Stimulated activated CD8-positive, alpha-beta memory T cell treated with anti-CD3 and anti-CD28 coated beads, Interleukin-7, amount 100 ng/mL, for 4 hours (primary cell): Measurements from ENCODE around the gene RPA1.

Source experiments
- DNase-seq, 2 donors: peaks; one replicate each; pipeline ENCODE4 v3.0.0-alpha.2; 2020; ENCODE audit warnings: low read depth in 2 of 2

RPA1 gene

GRCh38 chr17:1908699-1909309 lies 79.0 kb downstream of the RPA1 start:
- no peak for DNase-seq

- DNase-seq, result no peak
Measured at GRCh38 chr17:1909985-1910384, 80.2 kb downstream of the RPA1 start.

DNA sequence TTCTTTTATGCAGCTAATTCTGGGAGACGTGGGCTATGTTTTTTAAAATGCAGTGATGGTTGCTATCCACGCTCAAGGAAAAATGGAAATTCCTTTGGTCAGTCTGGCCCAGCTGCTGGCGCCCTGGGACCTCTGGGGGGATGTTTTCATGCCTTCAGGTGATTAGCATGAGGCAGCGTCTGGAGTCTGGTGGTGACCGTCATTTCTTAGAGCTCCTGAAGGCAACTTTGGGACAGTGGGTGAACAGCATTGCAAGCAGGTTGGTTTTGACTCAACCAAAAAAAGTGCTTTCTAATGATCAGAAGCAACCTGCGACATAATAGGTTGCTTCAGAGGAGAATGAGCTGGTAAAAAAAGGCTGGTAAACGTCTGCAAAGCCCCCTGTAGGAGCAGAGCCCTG lies 82.3 kb downstream of the RPA1 start:
- no peak for DNase-seq

GRCh38 chr17:1913702-1914101 lies 83.9 kb downstream of the RPA1 start:
- DNase-seq, result no peak

- DNase-seq, result no peak
Measured at GRCh38 chr17:1914661-1915083, 84.9 kb downstream of the RPA1 start.

DNA sequence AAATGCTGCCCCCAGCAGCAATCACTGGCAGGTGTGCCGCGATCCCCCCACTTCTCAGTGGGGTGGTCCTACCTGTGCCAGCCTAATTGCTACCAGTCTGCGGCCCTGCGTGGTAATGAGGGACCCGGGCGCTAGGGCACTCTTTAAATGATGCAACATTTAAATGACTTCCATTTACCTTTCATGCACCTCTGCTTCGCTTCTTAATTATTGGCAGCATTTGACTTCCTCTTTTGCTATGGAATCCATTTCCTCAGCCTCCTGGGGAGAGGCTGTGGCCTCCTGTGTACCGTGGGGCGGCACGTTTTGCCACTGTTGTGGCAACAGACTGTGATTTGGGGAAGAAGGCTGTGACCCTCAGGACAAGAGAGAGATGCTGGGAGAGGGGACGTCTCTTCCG lies 86.1 kb downstream of the RPA1 start:
- no peak for DNase-seq

- no peak for DNase-seq
Measured at GRCh38 chr17:1916316-1916715, 86.5 kb downstream of the RPA1 start.

GRCh38 chr17:1916963-1917715 lies 87.3 kb downstream of the RPA1 start:
- DNase-seq, result no peak

DNA sequence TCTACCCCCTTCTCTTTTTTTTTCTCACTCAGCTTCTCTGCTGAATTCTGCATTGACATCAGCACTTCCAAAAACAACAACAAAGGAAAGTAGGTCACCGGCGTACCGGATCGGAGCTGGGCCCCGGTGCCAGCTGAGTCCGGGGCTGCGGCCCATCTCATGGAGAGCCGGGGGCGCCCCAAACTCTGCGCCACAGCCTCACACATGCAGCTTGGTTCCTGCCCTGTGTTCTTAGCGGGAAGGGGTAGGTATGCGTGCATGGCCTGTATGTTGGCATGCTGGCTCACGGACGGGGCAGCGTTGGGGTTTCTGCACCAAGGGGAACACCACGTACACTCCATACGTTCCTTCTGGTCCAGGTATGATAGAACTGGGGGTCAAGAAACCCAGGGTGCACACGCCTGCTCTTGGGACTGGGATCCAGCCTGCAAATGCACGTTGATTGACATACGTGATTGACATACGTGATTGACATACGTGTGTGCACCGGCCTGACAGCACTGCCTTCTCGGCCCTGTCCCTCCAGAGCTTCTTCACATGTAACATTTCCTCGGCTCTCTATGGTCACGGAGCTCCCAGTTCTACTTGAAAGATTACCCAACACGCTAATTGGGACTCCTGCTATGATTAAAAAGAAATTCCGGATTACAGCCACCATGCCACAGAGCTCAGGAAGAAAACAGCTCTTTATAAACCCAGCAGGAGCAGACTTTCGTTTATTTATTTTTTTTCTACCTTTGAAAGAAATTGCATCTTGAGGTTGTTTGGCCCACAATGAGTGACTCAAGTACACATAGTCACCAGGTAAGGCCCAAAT lies 88.7 kb downstream of the RPA1 start:
- DNase-seq, result no peak

DNA sequence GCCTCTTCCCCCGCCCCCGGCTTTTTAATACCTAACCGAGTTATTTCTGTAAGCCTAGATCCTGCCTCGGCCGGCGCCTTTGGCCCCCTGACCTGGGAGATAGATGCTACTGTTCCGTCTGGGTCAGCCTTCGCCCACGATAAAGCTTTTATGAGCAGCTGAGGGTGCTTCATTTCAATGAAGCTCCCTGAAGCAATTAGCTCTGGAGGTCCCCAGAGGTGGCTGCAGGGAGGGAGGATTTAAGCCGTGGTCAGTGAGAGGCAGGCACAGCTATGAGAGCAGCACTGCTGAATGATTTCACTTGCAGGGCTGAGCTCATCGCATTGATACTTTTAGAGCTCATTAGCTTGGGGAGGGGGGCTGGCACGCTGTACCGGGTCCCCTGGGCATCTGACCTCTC lies 89.4 kb downstream of the RPA1 start:
- DNase-seq, result no peak

GRCh38 chr17:1920948-1921351 lies 91.1 kb downstream of the RPA1 start:
- no peak for DNase-seq

DNA sequence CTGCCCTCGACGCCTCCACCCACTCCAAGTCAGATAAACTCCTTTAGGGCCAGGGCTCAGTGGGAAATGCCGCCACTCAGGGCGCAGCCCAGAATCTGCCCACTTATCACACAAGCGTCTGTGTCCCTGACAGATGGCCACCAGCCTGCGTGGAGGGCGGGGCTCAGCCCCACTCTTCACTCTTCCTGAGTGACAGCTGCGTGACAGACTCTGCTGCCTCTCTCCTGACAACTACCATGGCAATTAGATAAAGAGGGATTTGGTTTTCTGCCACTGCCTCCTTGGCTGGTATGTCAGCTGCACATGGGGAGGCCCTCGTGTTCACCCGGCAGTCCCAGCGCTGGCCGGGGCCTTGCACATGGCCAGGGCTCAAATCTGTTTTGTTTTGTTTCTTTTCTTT lies 99.2 kb downstream of the RPA1 start:
- no peak for DNase-seq

DNA sequence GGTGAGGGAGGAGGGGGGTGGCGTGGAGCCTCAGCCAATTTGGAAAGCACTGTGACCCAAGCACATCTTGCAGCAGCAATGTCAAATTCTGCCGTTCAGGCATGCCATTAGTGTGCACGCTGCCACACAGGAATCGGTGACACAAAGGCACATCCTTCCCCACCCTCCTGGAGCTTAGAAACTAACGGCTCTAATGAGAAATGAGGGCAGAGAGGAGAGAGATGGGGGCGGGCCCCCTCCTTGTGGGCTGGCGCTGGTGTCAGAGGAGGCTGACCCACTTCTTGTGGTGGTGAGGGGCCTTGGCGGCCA lies 100.5 kb downstream of the RPA1 start:
- no peak for DNase-seq

GRCh38 chr17:1931844-1932579 lies 102.2 kb downstream of the RPA1 start:
- DNase-seq, result no peak

DNA sequence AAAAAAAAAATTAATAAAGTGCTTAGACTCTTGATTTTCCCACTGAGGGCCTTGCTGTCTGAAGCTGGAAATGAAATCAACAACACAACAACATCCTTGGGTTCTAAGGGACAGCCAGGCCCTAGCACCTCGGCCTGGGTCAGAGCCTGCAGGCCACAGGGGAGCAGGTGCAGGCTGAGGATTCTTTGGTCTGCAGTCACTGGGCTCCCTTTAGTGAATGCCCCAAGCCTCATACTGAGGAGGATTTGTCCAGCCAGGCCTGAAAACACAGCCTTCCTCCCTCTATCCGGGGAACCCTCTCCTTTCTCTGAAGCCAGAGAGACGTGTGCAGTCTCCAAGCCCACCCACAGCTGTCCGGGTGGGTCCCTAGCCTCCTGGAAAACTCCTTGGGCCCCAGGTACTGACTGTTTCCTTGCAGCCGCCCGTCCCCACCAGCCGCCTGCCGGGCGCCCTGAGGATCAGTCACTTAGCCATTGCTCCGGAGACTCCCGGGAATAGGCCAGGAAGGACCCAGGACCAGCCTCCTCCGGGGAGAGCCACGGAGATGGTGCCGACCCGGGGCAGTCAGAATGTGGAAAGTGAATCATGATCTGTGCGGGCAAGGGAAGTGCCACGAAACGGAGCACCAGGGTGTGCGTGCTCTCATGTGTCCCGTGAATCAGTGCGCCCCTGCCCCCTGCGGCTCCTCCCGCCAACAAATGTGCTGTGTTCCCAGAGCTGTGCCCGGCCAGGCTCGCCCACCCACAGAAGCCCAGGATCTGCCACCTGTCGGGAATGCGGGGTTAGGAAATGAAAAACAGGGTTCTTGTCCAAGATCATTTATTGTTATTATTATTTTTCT lies 104.3 kb downstream of the RPA1 start:
- no peak for DNase-seq

- no peak for DNase-seq
Measured at GRCh38 chr17:1934901-1935300, 105.1 kb downstream of the RPA1 start.

GRCh38 chr17:1936766-1937165 lies 107.0 kb downstream of the RPA1 start:
- no peak for DNase-seq

DNA sequence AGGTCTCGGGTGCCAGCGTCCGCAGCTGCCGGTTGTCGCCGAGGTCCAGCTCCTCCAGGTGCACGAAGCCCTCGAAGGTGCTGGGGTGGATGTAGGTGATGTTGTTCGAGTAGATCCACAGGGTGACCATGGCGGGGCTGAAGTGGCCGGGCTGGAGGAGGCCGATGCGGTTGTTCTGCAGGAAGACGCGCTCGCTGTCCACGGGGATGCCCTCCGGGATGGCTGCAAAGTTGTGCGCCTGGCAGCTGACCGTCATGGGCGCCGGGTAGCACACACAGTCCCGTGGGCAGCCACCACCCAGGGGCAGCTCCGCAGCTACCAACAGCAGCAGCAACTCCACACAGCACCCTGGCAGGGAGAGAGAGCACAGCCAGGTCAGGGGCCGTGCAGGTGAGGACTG lies 107.7 kb downstream of the RPA1 start:
- DNase-seq, result no peak

GRCh38 chr17:1939981-1940809 lies 110.4 kb downstream of the RPA1 start:
- no peak for DNase-seq

DNA sequence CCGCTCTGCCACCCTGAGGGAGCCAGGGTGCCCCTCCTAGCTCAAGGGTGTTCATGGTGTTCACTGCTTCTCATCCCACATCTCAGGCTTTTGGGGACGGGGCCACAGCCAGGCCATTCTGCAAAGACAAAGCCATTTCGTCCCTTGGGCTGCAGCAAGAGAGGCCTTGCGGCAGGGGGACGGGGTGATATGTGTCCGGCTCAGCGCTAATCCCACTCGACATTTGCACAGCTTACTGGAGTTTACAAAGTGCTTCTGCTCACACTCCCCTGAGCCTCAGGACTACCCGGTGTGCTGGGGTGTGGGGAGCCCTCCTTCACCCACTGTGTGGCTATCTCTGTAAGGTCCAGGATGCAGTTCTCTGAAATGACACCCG lies 111.0 kb downstream of the RPA1 start:
- no peak for DNase-seq
